Measurements from ENCODE around the gene ENKD1.
A peak's percentile ranks its signal among the peaks of the same experiment; 100 is the strongest.
"Not testable (repeated sequence)": the region's sequence is repeated elsewhere in the genome, so short reads cannot be mapped to it uniquely, and the experiment has no call there.

The ENKD1 gene, protein sequence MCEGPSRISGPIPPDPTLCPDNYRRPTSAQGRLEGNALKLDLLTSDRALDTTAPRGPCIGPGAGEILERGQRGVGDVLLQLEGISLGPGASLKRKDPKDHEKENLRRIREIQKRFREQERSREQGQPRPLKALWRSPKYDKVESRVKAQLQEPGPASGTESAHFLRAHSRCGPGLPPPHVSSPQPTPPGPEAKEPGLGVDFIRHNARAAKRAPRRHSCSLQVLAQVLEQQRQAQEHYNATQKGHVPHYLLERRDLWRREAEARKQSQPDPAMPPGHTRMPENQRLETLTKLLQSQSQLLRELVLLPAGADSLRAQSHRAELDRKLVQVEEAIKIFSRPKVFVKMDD
- 11.4 to 14.7 reads per million in 2 experiments for total RNA-seq

DNA sequence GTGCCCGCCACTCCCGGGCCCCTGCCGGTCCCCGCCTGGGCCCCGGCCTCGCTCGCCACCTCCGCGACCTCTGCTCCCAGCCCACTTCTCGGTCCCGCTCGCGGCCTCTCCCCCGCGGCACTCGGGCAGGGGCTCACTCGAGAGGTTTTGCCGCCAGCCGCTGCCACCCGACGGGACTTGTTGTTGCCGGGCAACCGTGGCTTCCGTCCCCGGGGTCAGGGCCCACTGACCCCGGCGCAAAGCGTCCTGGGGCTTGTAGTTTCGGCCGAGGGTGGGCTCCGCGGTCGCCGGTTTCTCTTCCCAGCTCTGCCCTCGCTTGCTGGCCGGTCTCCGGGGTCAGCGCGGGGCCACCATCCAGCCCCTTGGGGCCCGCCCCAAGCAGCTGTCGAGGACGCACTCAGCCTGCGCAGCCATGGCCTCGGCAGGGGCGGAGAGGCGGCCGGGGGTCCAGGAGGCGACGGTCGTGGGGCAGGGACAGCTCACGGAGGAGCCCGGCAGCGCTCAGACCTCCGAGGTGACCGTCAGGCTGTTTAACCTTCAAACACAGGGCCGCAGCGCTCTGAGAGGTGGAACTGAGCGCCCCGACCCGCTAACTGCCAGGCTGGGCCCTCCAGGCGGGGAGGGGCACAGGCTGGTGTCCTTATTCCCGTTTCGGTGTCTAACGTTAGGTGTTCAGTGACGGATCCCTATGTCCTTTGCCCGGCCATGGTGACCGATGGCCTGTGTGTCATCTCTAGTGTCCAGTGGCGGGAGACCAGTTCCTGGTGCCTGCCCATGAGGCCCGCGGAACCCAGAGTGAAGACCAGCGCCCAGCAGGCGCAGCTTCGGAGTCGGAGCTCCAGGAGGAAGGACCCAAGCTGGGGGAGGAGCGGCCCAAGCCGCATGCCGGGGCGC is at the start of gene ENKD1, which contains the start of gene C16orf86:
TSS of gene ENKD1 (minus strand) at position 192 of the 894 bp plus-strand sequence. CDS start 308 bp downstream, outside the sequence.
TSS of gene C16orf86 (plus strand) at position 256 of the 894 bp plus-strand sequence. CDS start at position 413, 157 bp downstream.
- DNase-seq (ENCODE audit: low read depth): peak; percentile 76

DNA sequence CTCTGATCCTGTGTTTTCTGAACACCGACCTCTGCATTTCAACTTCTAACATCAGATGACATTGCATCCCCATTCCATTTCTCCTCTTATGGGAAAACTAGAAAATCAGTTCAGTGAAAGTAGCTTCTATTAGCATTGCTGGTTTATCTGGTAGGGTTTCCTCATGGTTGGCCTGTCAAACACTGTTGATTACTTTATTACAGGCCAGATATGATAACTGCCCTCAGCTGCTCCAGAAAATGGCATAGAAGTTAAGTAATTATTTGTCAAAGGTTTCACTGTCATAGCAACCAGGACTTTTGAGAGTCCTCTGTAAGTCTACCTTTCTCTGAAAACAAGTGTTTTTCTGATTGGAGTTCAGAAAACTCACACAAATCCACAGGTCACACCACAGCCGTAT is 49.5 kb upstream of the ENKD1 start:
- no peak for DNase-seq (ENCODE audit: low read depth)

DNA sequence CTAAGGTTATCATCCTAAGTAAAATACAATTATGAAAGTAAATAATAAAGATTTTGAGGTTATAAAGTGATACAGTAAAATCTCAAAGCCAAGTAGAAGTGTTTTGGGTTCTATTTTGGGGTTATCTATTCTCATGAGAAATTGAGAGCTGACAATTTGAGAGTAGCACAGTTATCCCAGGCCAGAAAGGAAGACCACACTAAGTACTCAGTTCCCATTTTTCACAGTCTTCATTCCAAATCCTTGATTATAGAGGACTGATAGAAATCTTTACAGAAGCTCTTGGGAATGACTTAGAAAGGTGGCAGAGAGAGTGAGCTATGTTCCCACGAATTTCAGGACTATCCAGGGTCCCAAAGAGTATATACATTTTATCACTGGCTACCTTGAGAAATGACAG is 48.0 kb upstream of the ENKD1 start:
- no peak for DNase-seq (ENCODE audit: low read depth)

DNA sequence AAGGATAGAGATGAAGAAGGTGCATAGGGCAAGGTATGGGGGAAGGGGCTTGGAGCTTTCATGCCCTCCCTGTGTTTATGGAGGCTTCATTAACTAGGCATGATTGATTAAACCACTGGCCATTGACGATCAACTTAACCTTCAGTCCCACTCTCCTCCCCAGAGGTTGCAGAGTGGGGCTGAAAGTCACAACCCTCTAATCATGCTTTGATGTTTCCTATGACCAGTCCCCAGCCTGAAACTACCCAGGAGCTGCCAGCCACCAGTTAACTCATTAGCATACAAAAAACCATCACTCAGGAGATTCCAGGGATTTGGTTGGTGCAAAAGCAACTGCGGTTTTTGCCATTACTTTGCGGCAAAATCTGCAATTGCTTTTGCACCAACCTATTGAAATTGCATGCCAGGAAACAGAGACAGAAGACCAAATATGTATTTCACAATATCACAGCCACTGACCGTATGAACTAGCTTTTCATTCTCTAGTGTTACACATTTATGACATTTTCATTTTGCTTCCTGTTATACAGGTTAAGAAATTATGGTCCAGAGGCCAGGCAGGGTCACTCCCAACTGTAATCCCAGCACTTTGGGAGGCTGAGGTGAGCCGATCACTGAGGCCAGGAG is 47.2 kb upstream of the ENKD1 start:
- no peak for DNase-seq (ENCODE audit: low read depth)

DNA sequence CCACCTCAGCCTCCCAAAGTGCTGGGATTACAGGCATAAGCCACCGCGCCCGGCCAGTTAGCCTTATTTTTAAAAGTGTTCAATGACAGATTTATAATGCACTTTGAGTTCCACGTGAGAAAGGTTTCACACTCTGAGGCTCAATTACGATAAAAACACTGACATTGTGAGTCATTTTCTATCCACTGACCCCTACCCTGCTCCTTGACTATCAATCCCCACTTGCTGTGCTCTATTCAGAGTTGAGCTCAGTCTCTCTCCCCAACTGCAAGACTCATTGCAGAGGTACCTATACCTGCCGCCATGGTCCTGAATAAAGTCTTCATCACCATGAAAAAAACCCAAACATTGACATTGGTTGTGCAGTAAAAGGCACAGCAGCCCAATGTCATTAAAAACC is 44.1 kb upstream of the ENKD1 start:
- no peak for DNase-seq (ENCODE audit: low read depth)

DNA sequence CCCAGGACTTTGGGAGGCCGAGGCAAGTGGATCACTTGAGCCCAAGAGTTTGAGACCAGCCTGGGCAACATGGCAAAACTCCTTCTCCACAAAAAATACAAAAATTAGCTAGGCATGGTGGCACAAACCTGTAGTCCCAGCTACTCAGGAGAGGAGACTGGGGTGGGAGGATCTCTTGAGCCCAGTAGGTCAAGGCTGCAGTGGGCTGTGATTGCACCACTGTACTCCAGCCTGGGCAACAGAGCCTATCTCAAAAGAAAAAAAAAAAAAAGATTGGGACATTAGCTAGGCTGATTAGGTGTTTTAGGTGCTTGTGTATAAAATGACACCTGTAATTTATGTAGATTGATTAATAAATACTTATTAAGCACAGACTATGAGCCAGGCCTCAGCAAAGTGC is 42.5 kb upstream of the ENKD1 start:
- no peak for DNase-seq (ENCODE audit: low read depth)

DNA sequence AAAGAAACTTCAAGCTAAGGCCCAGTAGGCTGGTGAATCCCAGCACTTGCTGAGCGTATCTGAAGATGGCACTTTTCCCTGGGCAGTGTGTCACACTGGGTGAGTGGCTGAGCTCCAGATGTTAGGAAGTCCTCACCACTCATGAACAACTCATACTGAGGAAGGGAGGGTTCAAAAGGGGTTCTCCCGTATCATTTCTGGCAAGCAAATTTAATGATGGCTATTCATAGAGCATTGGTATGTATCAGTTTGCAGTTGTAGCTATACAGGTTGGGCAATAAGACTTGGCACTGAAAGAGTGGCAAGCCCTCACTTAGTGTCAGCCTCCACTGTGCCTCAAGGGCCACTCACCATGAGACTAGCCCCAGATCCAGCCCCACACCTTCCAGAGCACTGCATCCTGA is 41.8 kb upstream of the ENKD1 start:
- no peak for DNase-seq (ENCODE audit: low read depth)

DNA sequence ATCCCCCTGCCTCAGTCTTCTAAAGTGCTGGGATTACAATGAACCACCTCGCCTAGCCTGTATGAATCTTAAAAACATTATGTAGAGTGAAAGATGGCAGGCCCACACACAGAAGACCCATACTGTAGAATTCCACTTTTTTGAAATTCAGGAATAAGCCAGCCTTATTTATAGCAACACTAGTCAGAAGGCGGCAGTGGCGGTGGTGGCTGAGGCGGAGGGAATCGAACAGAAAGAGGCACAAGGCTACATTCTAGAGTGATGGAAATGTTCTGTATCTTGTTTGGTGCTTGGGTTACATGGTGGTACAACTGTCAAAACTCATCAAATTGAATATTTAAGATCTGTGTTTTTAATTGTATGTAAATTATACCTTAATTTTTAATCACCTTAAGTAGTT is 41.2 kb upstream of the ENKD1 start:
- no peak for DNase-seq (ENCODE audit: low read depth)

DNA sequence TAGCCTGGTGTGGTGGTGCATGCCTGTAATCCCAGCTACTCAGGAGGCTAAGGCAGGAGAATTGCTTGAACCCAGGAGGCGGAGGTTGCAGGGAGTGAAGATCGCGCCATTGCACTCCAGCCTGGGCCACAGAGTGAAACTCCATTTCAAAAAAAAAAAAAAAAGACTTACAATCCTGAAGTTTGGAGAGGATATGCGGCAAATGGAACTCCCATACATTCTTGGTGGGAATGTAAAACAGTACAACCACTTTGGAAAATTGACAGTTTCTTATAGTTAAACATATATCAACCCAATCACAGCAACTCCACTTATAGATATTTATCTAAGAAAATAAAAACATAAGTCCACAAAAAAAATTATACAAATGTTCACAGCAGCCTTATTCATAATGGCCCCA is 40.7 kb upstream of the ENKD1 start:
- no peak for DNase-seq (ENCODE audit: low read depth)

DNA sequence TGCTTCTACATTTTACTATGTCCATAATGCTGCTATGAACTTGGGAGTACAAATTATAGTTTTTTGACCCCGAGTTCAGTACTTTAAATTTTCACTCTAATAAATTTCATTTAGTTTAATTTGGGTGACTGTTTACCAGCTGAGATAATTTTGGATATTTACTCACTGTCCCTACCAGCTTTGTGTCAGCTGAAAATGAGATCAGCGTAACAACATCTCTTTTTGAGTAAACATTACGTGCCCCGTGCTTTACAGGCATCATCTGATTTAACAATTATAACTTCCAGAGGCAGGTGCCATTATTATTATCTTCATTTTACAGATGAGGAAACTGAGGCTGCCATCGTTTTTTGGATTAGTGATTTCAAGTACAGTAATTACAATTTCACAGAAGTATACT is 37.6 kb upstream of the ENKD1 start:
- DNase-seq (ENCODE audit: low read depth): no peak

DNA sequence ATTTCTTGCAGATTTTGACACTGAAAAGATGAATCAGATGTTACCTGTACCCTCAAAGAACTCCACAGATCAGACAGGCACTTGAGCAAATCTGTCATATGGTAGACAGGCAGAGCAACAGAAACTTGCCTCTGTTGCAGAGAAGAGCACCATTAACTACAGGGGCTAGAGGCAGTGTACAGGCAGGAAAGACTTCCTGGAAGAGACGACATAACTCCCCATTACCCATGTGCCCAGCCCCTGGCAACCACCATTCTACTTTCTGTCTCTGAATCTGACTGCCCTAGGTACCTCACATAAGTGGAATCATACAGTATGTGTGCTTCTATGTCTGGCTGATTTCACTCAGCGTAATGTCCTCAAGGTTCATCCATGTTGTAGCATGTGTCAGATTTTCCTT is 37.1 kb upstream of the ENKD1 start:
- no peak for DNase-seq (ENCODE audit: low read depth)

DNA sequence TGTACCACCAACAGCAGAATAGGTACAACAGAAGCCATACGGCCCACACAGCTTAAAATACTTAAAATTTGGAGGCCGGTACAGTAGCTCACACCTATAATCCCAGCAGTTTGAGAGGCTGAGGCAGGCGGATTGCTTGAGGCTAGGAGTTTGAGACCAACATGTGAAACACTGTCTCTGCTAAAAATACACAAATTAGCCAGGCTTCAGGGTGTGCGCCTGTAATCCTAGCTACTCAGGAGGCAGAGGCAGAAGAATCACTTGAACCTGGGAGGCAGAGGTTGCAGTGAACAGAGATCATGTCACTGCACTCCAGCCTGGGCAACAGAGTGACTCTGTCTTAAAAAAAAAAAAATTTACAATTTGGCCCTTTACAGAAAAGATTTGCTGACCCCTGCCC is 35.6 kb upstream of the ENKD1 start:
- DNase-seq (ENCODE audit: low read depth): no peak

DNA sequence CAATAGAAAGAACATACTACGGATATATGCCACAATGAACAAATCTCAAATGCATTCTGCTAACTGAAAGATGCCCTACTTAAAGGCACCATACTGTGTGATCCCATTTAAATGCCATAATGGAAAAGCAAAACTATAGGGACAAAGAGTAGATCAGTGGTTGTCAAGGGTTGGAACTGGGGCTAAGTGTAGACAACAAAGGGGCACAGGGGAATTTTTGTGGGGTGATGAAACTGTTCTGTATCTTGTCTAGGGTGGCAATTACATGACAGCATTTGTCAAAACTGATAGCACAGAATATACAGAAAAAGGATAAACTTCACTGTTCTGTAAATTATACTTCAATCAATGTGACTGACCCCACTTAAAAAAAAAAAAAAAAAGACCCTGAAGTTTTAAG is 34.9 kb upstream of the ENKD1 start:
- DNase-seq (ENCODE audit: low read depth): no peak

DNA sequence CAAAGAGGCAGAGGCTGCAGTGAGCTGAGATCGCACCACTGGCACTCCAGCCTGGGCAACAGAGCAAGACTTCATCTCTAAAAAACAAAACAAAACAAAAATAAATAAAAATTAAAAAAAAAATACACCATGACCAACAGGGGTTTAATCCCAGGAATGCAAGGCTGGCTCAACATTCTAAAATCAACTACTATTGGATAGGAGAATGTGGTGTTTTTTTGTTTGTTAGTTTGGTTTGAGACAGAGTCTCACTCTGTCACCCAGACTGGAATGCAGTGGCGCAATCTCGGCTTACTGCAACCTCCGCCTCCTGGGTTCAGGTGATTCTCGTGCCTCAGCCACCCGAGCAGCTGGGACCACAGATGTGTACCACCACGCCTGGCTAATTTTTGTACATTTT is 32.7 kb upstream of the ENKD1 start:
- DNase-seq (ENCODE audit: low read depth): no peak

DNA sequence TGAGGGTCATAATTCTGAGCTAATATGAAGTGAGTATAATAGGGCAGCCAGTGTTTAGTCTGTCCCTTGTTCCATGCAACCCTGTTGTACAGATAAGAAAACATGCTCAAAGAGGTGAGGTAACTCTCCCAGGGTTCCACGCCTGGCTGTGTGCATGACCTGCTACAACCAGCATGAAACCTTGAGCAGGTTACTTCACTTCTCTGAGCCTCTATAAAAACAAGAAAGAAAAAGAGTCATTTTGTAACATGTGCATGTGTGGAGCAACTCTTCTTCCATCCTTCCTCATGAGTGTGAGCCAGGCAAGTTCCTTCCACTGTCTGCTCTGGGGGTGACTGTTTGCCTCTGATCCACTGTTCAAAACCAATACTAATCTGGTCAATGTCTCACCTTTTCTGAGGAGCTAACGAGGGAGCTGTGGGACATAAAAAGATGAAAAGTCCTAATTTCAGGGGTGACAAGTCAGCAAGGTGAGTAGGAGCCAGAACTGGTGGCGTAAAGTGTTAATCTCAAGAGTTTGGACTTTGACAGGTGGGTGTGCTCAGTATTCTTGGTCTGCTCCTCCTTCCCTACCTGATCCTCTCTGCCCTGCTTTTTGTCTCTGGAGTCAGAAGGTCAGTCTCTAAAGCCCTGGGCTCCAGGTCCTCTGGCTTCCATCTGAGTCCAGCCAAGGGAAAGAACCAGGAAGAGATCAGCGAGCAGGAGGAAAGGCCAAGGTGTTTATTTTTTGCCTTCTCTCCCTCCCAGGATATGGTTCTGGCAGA is 31.1 kb upstream of the ENKD1 start:
- no peak for DNase-seq (ENCODE audit: low read depth)

DNA sequence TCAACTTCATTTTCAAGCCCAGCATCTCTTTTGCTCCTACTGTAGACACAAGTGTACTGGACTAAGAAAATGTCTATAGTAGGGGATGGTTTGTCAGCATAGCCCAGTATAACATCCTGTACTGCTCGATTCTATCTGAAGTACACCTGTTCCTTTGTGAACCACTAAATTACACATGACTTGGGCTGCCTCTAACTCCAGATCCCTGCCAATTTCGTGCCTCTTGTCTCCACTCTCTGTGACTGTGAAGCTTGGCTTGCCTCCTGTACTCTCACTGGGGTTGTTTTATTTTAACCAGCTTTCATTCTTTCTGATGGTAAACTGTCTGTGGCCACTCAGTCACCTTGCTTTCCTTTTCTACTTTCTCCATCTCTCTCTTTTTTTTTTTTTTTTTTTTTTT is 28.1 kb upstream of the ENKD1 start:
- DNase-seq (ENCODE audit: low read depth): no peak

DNA sequence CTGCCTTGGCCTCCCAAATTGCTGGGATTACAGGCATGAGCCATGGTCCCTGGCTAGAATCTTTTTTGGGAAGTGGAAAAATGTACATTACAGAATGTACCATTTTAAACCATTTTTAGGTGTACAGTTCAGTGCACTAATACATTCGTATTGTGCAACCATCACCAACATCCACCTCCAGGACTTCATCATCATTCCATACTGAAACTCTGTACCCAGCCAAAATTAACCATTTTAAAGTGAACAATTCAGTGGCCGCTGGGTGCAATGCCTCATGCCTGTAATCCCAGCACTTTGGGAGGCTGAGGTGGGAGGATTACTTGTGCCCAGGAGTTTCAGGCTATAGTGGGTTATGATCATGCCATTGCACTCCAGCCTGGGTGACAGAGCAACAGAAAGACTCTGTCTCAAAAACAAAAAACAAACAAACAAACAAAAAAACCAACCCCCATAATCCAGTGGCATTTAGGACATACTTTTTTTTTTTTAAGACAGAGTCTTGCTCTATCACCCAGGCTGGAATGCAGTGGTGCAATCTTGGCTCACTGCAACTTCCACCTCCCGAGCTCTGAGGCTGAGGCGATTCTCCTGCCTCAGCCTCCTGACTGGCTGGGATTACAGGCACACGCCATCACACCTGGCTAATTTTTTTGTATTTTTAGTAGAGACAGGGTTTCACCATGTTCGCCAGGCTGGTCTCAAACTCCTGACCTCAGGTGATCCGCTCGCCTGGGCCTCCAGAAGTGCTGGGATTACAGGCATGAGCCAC is 27.2 kb upstream of the ENKD1 start:
- not testable (repeated sequence) for DNase-seq (ENCODE audit: low read depth)

DNA sequence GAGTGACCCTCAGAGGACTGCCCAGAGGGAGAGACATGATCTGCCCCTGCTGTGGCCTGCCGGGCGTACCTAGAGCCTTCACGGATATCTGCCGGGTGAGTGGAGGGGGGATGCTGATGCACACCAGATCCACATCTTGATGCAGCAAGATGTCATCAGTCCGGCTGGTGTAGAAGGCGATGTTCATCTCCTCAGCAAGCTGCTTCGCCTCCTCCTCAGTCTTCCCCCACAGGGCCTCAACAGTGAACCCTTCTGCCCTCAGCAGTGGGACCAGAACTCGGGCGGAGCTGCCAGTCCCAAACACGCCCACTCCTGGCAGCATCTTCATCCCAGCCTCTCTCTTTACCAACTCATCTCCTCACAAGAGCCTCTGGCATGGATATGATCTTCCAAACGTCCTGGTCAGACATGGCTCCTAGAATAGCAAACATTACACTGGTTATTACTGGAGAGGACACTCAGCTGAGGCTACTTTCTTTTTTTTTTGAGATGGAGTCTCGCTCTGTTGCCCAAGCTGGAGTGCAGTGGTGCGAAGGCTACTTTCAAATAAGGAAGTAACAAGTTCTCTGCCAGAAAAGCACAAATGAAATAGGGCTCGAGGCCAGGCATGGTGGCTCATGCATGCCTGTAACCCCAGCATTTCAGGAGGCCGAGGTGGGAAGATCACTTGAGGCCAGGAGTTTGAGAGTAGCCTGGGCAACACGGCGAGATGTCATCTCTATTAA is 19.0 kb upstream of the ENKD1 start:
- DNase-seq (ENCODE audit: low read depth): no peak

DNA sequence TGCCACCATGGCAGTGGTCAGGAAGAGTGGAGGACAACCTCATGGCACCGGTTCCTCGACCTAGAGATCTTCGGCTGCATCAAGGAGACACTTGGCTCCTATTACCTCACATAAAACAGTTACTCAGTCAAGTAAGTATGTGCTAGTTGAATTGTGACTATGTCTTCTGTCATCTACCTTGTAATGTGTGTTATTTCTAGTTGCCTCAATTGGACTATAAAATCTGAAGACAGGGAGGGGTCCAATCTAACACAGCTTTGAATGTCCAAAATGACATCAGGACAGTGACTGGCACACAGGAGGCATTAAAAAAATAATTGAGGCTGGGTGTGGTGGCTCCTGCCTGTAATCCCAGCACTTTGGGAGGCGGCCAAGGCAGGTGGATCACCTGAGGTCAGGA is 17.2 kb upstream of the ENKD1 start:
- DNase-seq (ENCODE audit: low read depth): no peak

All from T follicular helper cell (primary cell).